ENCODE measurements around the gene RBM48. TPM values are rescaled to one million over a fixed set of nuclear protein-coding genes. Genes with fewer than 3 reads are reported as not detected.

RBM48 gene
- polyA plus RNA-seq, 2 of the 4 experiments (the other 2 are of a cell fraction) = 7.0 to 7.1 TPM

DNA sequence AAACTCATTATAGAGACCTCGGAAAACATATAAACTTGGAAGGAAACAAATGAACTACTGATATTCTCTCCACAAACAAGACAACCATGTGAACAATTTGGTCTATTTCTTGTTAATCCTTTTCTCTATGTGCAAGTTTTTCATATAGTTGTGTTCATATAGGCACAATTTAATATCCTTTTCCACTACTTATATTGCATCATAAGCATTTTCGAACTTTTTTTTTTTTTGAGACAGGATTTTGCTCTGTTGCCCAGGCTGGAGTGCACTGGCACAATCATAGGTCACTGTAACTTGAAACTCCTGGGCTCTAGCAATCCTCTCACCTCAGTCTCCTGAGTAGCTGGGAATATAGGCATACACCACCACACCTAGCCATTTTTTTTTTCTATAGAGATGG is 5.5 kb upstream of the RBM48 start (continued):
- TF ChIP-seq, protein P1, sequence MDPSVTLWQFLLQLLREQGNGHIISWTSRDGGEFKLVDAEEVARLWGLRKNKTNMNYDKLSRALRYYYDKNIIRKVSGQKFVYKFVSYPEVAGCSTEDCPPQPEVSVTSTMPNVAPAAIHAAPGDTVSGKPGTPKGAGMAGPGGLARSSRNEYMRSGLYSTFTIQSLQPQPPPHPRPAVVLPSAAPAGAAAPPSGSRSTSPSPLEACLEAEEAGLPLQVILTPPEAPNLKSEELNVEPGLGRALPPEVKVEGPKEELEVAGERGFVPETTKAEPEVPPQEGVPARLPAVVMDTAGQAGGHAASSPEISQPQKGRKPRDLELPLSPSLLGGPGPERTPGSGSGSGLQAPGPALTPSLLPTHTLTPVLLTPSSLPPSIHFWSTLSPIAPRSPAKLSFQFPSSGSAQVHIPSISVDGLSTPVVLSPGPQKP (IDR thresholded peaks at IDR 0.05; ENCODE audit: low read depth, low read length) = no peak

DNA sequence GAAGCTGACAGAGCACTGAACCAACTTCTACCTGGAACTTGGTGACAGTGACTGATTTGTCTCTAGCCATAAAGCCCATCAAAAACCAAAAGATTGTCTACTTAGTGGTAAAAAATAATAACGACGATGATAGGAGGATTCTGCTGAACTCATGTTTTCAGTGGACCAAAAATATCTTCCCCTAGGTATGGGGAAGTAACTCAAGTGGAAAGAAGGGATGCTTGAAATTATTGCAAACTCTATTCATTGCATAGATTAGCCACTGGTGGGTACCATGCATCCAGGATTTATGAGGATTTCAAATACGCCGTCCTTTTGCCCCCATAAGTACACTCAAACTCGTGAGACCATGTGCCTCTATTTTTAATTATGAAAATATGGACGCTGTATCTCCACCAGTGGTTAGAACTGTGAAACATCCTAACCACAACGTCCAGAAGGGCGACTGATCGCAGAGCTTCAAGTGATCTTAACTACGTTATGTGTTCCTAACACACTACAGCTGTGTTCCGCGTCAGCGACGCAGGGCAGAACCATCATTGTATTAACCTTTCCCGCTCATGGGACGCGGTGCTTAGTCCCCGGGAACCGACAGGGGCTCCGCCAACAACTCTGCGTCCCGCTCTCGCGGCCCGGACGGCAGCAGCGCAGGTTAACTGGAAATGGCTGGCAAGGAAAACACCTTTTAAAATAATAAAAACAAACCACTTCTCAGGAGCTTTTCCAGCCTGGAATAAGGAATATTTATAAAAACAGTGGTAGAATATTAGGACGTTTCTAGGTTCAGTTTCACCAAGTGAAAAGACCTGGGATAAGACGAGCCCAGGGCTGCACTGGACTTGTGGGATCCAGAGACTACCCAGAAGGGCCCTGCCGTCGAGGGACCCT is 1.1 kb upstream of the RBM48 start:
- H3K4me2 ChIP-seq = peak overlapping the region; percentile 90
- ChIA-PET CTCF (interaction anchor here (0.9 to 1.7 kb wide), 11 partner anchors 11 to 705 kb away, joined by 3 to 8 read pairs (median 4); partner anchors contain the start of gene VPS50), POLR2A (interaction anchor here (0.9 to 1.4 kb wide), 4 partner anchors 9 to 460 kb away, joined by 3 to 13 read pairs (median 4); partner anchors contain the start of gene FAM133B)
- DNase-seq (ENCODE audit: low read depth in 1 of 2, low spot score in 1 of 2) (peak; percentile 65 to 80), FAIRE-seq (no peak), ATAC-seq (peak; percentile 78 to 84)
- H3K9me3 ChIP-seq = no peaks in the 10 kb centered on the region
- 1% methylated on average over 30 of the region's 31 CpGs for WGBS (ENCODE audit: missing lambda C conversion rate)
- H3K27ac ChIP-seq = peak overlapping the region; percentile 68 to 88
- TF ChIP-seq HEYL (CRISPR knock-in tag; IDR thresholded peaks at IDR 0.05) (no peak), MYC (IDR thresholded peaks at IDR 0.05; ENCODE audit: borderline replicate concordance, low read length) (no peak), RCOR1 (IDR thresholded peaks at IDR 0.05; ENCODE audit: low read depth, low read length) (no peak), KDM5A (IDR thresholded peaks at IDR 0.05) (0 out of 2 replicates have a peak, but pooled peaks have one; percentile 38), HOXB5 (CRISPR knock-in tag; IDR thresholded peaks at IDR 0.05) (no peak), CHD4 (IDR thresholded peaks at IDR 0.05; ENCODE audit: borderline replicate concordance) (no peak), RARB (CRISPR knock-in tag; IDR thresholded peaks at IDR 0.05) (no peak), MAZ (IDR thresholded peaks at IDR 0.05; ENCODE audit: borderline replicate concordance, low read depth, low read length) (no peak), NR3C1 (IDR thresholded peaks at IDR 0.05) (no peak), ESRRA (IDR thresholded peaks at IDR 0.05; ENCODE audit: borderline replicate concordance, low read length) (no peak)
- TF ChIP-seq, protein P2, sequence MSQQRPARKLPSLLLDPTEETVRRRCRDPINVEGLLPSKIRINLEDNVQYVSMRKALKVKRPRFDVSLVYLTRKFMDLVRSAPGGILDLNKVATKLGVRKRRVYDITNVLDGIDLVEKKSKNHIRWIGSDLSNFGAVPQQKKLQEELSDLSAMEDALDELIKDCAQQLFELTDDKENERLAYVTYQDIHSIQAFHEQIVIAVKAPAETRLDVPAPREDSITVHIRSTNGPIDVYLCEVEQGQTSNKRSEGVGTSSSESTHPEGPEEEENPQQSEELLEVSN (IDR thresholded peaks at IDR 0.05; ENCODE audit: borderline replicate concordance, low read depth) = peak; percentile 38; the same call in 1 of the 2 replicates
- TF ChIP-seq, protein P3, sequence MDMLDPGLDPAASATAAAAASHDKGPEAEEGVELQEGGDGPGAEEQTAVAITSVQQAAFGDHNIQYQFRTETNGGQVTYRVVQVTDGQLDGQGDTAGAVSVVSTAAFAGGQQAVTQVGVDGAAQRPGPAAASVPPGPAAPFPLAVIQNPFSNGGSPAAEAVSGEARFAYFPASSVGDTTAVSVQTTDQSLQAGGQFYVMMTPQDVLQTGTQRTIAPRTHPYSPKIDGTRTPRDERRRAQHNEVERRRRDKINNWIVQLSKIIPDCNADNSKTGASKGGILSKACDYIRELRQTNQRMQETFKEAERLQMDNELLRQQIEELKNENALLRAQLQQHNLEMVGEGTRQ (IDR thresholded peaks at IDR 0.05) = no peak
- TF ChIP-seq, protein P4, sequence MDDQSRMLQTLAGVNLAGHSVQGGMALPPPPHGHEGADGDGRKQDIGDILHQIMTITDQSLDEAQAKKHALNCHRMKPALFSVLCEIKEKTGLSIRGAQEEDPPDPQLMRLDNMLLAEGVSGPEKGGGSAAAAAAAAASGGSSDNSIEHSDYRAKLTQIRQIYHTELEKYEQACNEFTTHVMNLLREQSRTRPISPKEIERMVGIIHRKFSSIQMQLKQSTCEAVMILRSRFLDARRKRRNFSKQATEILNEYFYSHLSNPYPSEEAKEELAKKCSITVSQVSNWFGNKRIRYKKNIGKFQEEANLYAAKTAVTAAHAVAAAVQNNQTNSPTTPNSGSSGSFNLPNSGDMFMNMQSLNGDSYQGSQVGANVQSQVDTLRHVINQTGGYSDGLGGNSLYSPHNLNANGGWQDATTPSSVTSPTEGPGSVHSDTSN (IDR thresholded peaks at IDR 0.05) = no peak
- TF ChIP-seq, protein P5, sequence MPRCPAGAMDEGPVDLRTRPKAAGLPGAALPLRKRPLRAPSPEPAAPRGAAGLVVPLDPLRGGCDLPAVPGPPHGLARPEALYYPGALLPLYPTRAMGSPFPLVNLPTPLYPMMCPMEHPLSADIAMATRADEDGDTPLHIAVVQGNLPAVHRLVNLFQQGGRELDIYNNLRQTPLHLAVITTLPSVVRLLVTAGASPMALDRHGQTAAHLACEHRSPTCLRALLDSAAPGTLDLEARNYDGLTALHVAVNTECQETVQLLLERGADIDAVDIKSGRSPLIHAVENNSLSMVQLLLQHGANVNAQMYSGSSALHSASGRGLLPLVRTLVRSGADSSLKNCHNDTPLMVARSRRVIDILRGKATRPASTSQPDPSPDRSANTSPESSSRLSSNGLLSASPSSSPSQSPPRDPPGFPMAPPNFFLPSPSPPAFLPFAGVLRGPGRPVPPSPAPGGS (IDR thresholded peaks at IDR 0.05) = no peak
- TF ChIP-seq, protein P6, sequence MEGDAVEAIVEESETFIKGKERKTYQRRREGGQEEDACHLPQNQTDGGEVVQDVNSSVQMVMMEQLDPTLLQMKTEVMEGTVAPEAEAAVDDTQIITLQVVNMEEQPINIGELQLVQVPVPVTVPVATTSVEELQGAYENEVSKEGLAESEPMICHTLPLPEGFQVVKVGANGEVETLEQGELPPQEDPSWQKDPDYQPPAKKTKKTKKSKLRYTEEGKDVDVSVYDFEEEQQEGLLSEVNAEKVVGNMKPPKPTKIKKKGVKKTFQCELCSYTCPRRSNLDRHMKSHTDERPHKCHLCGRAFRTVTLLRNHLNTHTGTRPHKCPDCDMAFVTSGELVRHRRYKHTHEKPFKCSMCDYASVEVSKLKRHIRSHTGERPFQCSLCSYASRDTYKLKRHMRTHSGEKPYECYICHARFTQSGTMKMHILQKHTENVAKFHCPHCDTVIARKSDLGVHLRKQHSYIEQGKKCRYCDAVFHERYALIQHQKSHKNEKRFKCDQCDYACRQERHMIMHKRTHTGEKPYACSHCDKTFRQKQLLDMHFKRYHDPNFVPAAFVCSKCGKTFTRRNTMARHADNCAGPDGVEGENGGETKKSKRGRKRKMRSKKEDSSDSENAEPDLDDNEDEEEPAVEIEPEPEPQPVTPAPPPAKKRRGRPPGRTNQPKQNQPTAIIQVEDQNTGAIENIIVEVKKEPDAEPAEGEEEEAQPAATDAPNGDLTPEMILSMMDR (IDR thresholded peaks at IDR 0.05) = no peak
- H3K4me3 ChIP-seq = peak overlapping the region; percentile 76
- peaks cover 16% of the 10 kb centered on the region; the same call in 2 of the 3 replicates for H3K4me1 ChIP-seq
